ENCODE results near the gene TTF2. TPM values are rescaled to one million over a fixed set of nuclear protein-coding genes. Genes with fewer than 3 reads are reported as not detected.
A peak's percentile ranks its signal among the peaks of the same experiment; 100 is the strongest.
"Not testable (repeated sequence)": the region's sequence is repeated elsewhere in the genome, so short reads cannot be mapped to it uniquely, and the experiment has no call there.

The TTF2 gene
- total RNA-seq, 2 experiments from 2014 or later: 113 to 122 TPM

GRCh38 chr1:117094841-117095604 is 34.9 kb downstream of the TTF2 start:
- Mint-ChIP-seq H3K4me1 (ENCODE audit: low read depth) (peaks cover 20% of the 10 kb centered on the region), H3K9me3 (no peaks in the 10 kb centered on the region), H3K27me3 (ENCODE audit: low read depth) (no peaks in the 10 kb centered on the region), H3K27ac (no peak overlapping the region), H3K36me3 (ENCODE audit: low read depth) (peaks cover 74% of the 10 kb centered on the region), H3K4me3 (no peak overlapping the region)
- CTCF ChIA-PET: interaction anchor here (1.0 to 3.3 kb wide), 9 partner anchors 8 to 521 kb away, joined by 3 to 20 read pairs (median 12); partner anchors contain the start of gene TTF2
- intact Hi-C loops (cut with micrococcal nuclease): loop anchor here (1.0 kb wide), 3 partner anchors 18 to 33 kb away; no protein-coding TSS in a partner anchor
- DNase-seq: no peak

GRCh38 chr1:117096951-117097408 is 36.9 kb downstream of the TTF2 start:
- Mint-ChIP-seq H3K4me3 (no peak overlapping the region), H3K27ac (no peak overlapping the region), H3K9me3 (no peaks in the 10 kb centered on the region), H3K36me3 (ENCODE audit: low read depth) (peaks cover 71% of the 10 kb centered on the region), H3K4me1 (ENCODE audit: low read depth) (peaks cover 20% of the 10 kb centered on the region), H3K27me3 (ENCODE audit: low read depth) (no peaks in the 10 kb centered on the region)
- DNase-seq: no peak
- CTCF ChIA-PET: interaction anchor here (1.2 kb wide), 1 partner anchor 37 kb away, joined by 3 read pairs; the partner anchor contains the start of gene TTF2
- intact Hi-C loops (cut with micrococcal nuclease): no loop called here

GRCh38 chr1:117097443-117097842 is 37.3 kb downstream of the TTF2 start:
- no peaks in the 10 kb centered on the region for H3K9me3 Mint-ChIP-seq
- intact Hi-C loops (cut with micrococcal nuclease): no loop called here
- no peaks in the 10 kb centered on the region for H3K27me3 Mint-ChIP-seq (ENCODE audit: low read depth)
- peaks cover 74% of the 10 kb centered on the region for H3K36me3 Mint-ChIP-seq (ENCODE audit: low read depth)
- peaks cover 17% of the 10 kb centered on the region for H3K4me1 Mint-ChIP-seq (ENCODE audit: low read depth)
- DNase-seq: no peak
- no peak overlapping the region for H3K27ac Mint-ChIP-seq
- CTCF ChIA-PET: interaction anchor here (1.2 kb wide), 1 partner anchor 37 kb away, joined by 3 read pairs; the partner anchor contains the start of gene TTF2
- H3K4me3 Mint-ChIP-seq: no peak overlapping the region

- Mint-ChIP-seq H3K27me3 (ENCODE audit: low read depth) (no peaks in the 10 kb centered on the region), H3K9me3 (no peaks in the 10 kb centered on the region), H3K27ac (no peak overlapping the region), H3K4me3 (no peak overlapping the region), H3K4me1 (ENCODE audit: low read depth) (peaks cover 8% of the 10 kb centered on the region), H3K36me3 (ENCODE audit: low read depth) (peaks cover 74% of the 10 kb centered on the region)
- CTCF ChIA-PET: interaction anchor here (0.6 to 1.1 kb wide), 2 partner anchors 373 to 525 kb away, joined by 3 read pairs; no protein-coding TSS in a partner anchor
- intact Hi-C loops (cut with micrococcal nuclease): no loop called here
- DNase-seq: no peak
Observed at GRCh38 chr1:117098287-117098890, 38.3 kb downstream of the TTF2 start.

GRCh38 chr1:117101334-117101733 is 41.2 kb downstream of the TTF2 start:
- Mint-ChIP-seq H3K4me1 (ENCODE audit: low read depth) (no peaks in the 10 kb centered on the region), H3K27me3 (ENCODE audit: low read depth) (no peaks in the 10 kb centered on the region), H3K4me3 (no peak overlapping the region), H3K27ac (no peak overlapping the region), H3K9me3 (no peaks in the 10 kb centered on the region), H3K36me3 (ENCODE audit: low read depth) (peaks cover 69% of the 10 kb centered on the region)
- intact Hi-C loops (cut with micrococcal nuclease): no loop called here
- CTCF ChIA-PET: interaction anchor here (0.6 to 1.0 kb wide), 2 partner anchors 34 to 768 kb away, joined by 3 to 4 read pairs; no protein-coding TSS in a partner anchor
- no peak for DNase-seq

GRCh38 chr1:117101858-117102257 is 41.7 kb downstream of the TTF2 start:
- CTCF ChIA-PET: interaction anchor here (0.6 kb wide), 1 partner anchor 768 kb away, joined by 4 read pairs; no protein-coding TSS in a partner anchor
- DNase-seq; H3K27me3 Mint-ChIP-seq (ENCODE audit: low read depth); H3K4me3 Mint-ChIP-seq; intact Hi-C loops (cut with micrococcal nuclease); H3K4me1 Mint-ChIP-seq (ENCODE audit: low read depth); H3K9me3 Mint-ChIP-seq; H3K27ac Mint-ChIP-seq: not testable (repeated sequence)
- peaks cover 69% of the 10 kb centered on the region for H3K36me3 Mint-ChIP-seq (ENCODE audit: low read depth)

GRCh38 chr1:117104986-117105385 is 44.9 kb downstream of the TTF2 start:
- Mint-ChIP-seq H3K9me3 (no peaks in the 10 kb centered on the region), H3K36me3 (ENCODE audit: low read depth) (peaks cover 57% of the 10 kb centered on the region), H3K27me3 (ENCODE audit: low read depth) (no peaks in the 10 kb centered on the region), H3K4me1 (ENCODE audit: low read depth) (peaks cover 8% of the 10 kb centered on the region), H3K4me3 (no peak overlapping the region), H3K27ac (no peak overlapping the region)
- CTCF ChIA-PET: no interaction called here
- intact Hi-C loops (cut with micrococcal nuclease): no loop called here
- DNase-seq: no peak

GRCh38 chr1:117105722-117106121 is 45.6 kb downstream of the TTF2 start:
- H3K9me3 Mint-ChIP-seq: no peaks in the 10 kb centered on the region
- H3K27me3 Mint-ChIP-seq (ENCODE audit: low read depth): no peaks in the 10 kb centered on the region
- no peak for DNase-seq
- H3K4me1 Mint-ChIP-seq (ENCODE audit: low read depth): peaks cover 12% of the 10 kb centered on the region
- peaks cover 49% of the 10 kb centered on the region for H3K36me3 Mint-ChIP-seq (ENCODE audit: low read depth)
- intact Hi-C loops (cut with micrococcal nuclease): no loop called here
- H3K27ac Mint-ChIP-seq: no peak overlapping the region
- H3K4me3 Mint-ChIP-seq: no peak overlapping the region
- CTCF ChIA-PET: no interaction called here

- Mint-ChIP-seq H3K36me3 (ENCODE audit: low read depth) (peaks cover 42% of the 10 kb centered on the region), H3K9me3 (no peaks in the 10 kb centered on the region), H3K27ac (no peak overlapping the region), H3K4me1 (ENCODE audit: low read depth) (peaks cover 13% of the 10 kb centered on the region), H3K4me3 (no peak overlapping the region), H3K27me3 (ENCODE audit: low read depth) (no peaks in the 10 kb centered on the region)
- intact Hi-C loops (cut with micrococcal nuclease): no loop called here
- peak; percentile 36 for DNase-seq
- CTCF ChIA-PET: interaction anchor here (1.1 to 1.7 kb wide), 2 partner anchors 22 to 39 kb away, joined by 3 to 5 read pairs; no protein-coding TSS in a partner anchor
Observed at GRCh38 chr1:117106478-117106877, 46.4 kb downstream of the TTF2 start.

GRCh38 chr1:117107364-117107763 is 47.2 kb downstream of the TTF2 start:
- no peak overlapping the region for H3K4me3 Mint-ChIP-seq
- H3K9me3 Mint-ChIP-seq: no peaks in the 10 kb centered on the region
- CTCF ChIA-PET: interaction anchor here (0.6 to 1.7 kb wide), 2 partner anchors 21 to 166 kb away, joined by 4 to 5 read pairs; no protein-coding TSS in a partner anchor
- no peaks in the 10 kb centered on the region for H3K27me3 Mint-ChIP-seq (ENCODE audit: low read depth)
- peaks cover 38% of the 10 kb centered on the region for H3K36me3 Mint-ChIP-seq (ENCODE audit: low read depth)
- intact Hi-C loops (cut with micrococcal nuclease): no loop called here
- DNase-seq: no peak
- H3K27ac Mint-ChIP-seq: no peak overlapping the region
- H3K4me1 Mint-ChIP-seq (ENCODE audit: low read depth): peaks cover 13% of the 10 kb centered on the region

GRCh38 chr1:117110774-117111173 is 50.6 kb downstream of the TTF2 start:
- Mint-ChIP-seq H3K36me3 (ENCODE audit: low read depth) (peaks cover 16% of the 10 kb centered on the region), H3K4me1 (ENCODE audit: low read depth) (peaks cover 13% of the 10 kb centered on the region), H3K27me3 (ENCODE audit: low read depth) (no peaks in the 10 kb centered on the region), H3K27ac (no peak overlapping the region), H3K4me3 (no peak overlapping the region), H3K9me3 (no peaks in the 10 kb centered on the region)
- CTCF ChIA-PET: interaction anchor here (0.6 to 1.6 kb wide), 3 partner anchors 9 to 318 kb away, joined by 3 to 6 read pairs (median 4); no protein-coding TSS in a partner anchor
- intact Hi-C loops (cut with micrococcal nuclease): no loop called here
- no peak for DNase-seq

GRCh38 chr1:117112047-117112717 is 52.1 kb downstream of the TTF2 start:
- Mint-ChIP-seq H3K27me3 (ENCODE audit: low read depth) (no peaks in the 10 kb centered on the region), H3K4me1 (ENCODE audit: low read depth) (peaks cover 13% of the 10 kb centered on the region), H3K4me3 (no peak overlapping the region), H3K9me3 (no peaks in the 10 kb centered on the region), H3K36me3 (ENCODE audit: low read depth) (peaks cover 8% of the 10 kb centered on the region), H3K27ac (no peak overlapping the region)
- intact Hi-C loops (cut with micrococcal nuclease): no loop called here
- DNase-seq: no peak
- CTCF ChIA-PET: interaction anchor here (1.4 kb wide), 1 partner anchor 16 kb away, joined by 6 read pairs; no protein-coding TSS in a partner anchor
